ENCODE results near the gene RBKS. TPM values are rescaled to one million over a fixed set of nuclear protein-coding genes. Genes with fewer than 3 reads are reported as not detected.

The RBKS gene
- total and polyA plus RNA-seq, 2 of the 13 experiments (the other 11 are each of a cell fraction or from before 2014, with no cell fraction given): 7.7 to 8.3 TPM

- TF ChIP-seq CREM (IDR thresholded peaks at IDR 0.05) (peak; percentile 31; the same call in 1 of the 2 replicates), CREM (CRISPR knock-in tag; IDR thresholded peaks at IDR 0.05) (no peak), ZNF567 (CRISPR knock-in tag; IDR thresholded peaks at IDR 0.05; ENCODE audit: borderline replicate concordance) (no peak), NCOA2 (CRISPR knock-in tag; IDR thresholded peaks at IDR 0.05) (peak; percentile 28), HNF4G (IDR thresholded peaks at IDR 0.05; ENCODE audit: borderline replicate concordance, low read depth, low read length) (peak; percentile 22; the same call in 1 of the 2 replicates), HNF4G (CRISPR knock-in tag; IDR thresholded peaks at IDR 0.05; ENCODE audit: borderline replicate concordance, low read depth) (no peak), MLX (CRISPR knock-in tag; IDR thresholded peaks at IDR 0.05) (no peak), SNAI1 (CRISPR knock-in tag; IDR thresholded peaks at IDR 0.05; ENCODE audit: borderline replicate concordance) (no peak), HOXA9 (CRISPR knock-in tag; IDR thresholded peaks at IDR 0.05; ENCODE audit: borderline replicate concordance) (no peak), ZNF318 (CRISPR knock-in tag; IDR thresholded peaks at IDR 0.05) (no peak), MAZ (IDR thresholded peaks at IDR 0.05; ENCODE audit: borderline replicate concordance, low read depth, low read length) (no peak), MAZ (CRISPR knock-in tag; IDR thresholded peaks at IDR 0.05; ENCODE audit: low read depth) (no peak), HNF4A (CRISPR knock-in tag; IDR thresholded peaks at IDR 0.05) (peak; percentile 48), FOXC1 (CRISPR knock-in tag; IDR thresholded peaks at IDR 0.05; ENCODE audit: borderline replicate concordance) (no peak), ZNF441 (CRISPR knock-in tag; IDR thresholded peaks at IDR 0.05; ENCODE audit: borderline replicate concordance) (no peak), SMC3 (IDR thresholded peaks at IDR 0.05; ENCODE audit: low read length) (0 out of 2 replicates have a peak, but pooled peaks have one; percentile 3), ZNF850 (CRISPR knock-in tag; conservative IDR thresholded peaks at IDR 0.05) (no peak)
- TF ChIP-seq, protein P1, sequence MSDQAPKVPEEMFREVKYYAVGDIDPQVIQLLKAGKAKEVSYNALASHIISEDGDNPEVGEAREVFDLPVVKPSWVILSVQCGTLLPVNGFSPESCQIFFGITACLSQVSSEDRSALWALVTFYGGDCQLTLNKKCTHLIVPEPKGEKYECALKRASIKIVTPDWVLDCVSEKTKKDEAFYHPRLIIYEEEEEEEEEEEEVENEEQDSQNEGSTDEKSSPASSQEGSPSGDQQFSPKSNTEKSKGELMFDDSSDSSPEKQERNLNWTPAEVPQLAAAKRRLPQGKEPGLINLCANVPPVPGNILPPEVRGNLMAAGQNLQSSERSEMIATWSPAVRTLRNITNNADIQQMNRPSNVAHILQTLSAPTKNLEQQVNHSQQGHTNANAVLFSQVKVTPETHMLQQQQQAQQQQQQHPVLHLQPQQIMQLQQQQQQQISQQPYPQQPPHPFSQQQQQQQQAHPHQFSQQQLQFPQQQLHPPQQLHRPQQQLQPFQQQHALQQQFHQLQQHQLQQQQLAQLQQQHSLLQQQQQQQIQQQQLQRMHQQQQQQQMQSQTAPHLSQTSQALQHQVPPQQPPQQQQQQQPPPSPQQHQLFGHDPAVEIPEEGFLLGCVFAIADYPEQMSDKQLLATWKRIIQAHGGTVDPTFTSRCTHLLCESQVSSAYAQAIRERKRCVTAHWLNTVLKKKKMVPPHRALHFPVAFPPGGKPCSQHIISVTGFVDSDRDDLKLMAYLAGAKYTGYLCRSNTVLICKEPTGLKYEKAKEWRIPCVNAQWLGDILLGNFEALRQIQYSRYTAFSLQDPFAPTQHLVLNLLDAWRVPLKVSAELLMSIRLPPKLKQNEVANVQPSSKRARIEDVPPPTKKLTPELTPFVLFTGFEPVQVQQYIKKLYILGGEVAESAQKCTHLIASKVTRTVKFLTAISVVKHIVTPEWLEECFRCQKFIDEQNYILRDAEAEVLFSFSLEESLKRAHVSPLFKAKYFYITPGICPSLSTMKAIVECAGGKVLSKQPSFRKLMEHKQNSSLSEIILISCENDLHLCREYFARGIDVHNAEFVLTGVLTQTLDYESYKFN (CRISPR knock-in tag; conservative IDR thresholded peaks at IDR 0.05): peak; percentile 40; the same call in 1 of the 2 replicates
Measured at GRCh38 chr2:27929916-27930486, 39.8 kb upstream of the RBKS start (continued).

All from HepG2 (cell line).